ENCODE results near the gene ILDR1. TPM values are rescaled to one million over a fixed set of nuclear protein-coding genes. Genes with fewer than 3 reads are reported as not detected.

Gene ILDR1
- polyA plus RNA-seq (2012; ENCODE audit: insufficient read depth, insufficient read length, low read depth): 0.29 TPM

DNA sequence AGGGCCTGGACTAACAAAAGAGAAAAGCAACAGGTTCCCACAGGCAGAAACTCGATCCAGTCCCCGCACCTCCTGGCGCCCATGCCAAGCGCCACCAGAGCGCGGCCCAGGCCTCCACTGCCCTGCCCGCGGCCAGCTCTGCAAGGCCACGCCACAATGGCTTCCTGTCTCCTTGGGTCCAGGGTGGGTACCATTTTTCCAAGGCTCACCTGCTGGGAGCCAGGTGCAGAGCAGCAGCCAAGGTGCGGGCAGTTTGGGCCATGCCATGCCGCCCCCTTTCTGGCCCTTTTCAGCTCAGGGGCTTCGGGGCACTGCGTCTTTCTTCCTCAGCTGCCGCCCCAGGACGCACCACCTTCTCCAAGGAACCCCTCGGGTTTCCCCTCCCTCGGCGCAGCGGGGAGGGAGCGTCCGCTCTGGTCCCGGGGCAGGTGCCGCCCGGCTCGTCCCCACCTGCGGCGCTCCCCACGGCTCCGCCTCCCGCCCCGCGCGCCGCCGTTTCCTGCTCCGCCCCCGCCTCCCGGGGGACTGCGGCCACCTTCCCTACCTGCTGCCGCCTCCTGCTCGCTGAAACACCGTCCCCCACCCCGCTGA lies at the start of gene ILDR1:
Gene ILDR1, minus strand, starts transcription at position 437 of the 591 bp plus-strand sequence. Its CDS starts 170 bp downstream, at position 267.
- Histone ChIP-seq H3K36me3 (no peaks in the 10 kb centered on the region), H3K4me1 (no peaks in the 10 kb centered on the region), H3K9me3 (no peaks in the 10 kb centered on the region), H3K27me3 (peaks cover 15% of the 10 kb centered on the region), H3K4me3 (ENCODE audit: low read depth, low read length) (no peak within 1 kb of the TSS)
- no peak for DNase-seq
- TF ChIP-seq, protein P1, sequence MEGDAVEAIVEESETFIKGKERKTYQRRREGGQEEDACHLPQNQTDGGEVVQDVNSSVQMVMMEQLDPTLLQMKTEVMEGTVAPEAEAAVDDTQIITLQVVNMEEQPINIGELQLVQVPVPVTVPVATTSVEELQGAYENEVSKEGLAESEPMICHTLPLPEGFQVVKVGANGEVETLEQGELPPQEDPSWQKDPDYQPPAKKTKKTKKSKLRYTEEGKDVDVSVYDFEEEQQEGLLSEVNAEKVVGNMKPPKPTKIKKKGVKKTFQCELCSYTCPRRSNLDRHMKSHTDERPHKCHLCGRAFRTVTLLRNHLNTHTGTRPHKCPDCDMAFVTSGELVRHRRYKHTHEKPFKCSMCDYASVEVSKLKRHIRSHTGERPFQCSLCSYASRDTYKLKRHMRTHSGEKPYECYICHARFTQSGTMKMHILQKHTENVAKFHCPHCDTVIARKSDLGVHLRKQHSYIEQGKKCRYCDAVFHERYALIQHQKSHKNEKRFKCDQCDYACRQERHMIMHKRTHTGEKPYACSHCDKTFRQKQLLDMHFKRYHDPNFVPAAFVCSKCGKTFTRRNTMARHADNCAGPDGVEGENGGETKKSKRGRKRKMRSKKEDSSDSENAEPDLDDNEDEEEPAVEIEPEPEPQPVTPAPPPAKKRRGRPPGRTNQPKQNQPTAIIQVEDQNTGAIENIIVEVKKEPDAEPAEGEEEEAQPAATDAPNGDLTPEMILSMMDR (IDR thresholded peaks at IDR 0.05; ENCODE audit: low read depth, low read length): no peak

DNA sequence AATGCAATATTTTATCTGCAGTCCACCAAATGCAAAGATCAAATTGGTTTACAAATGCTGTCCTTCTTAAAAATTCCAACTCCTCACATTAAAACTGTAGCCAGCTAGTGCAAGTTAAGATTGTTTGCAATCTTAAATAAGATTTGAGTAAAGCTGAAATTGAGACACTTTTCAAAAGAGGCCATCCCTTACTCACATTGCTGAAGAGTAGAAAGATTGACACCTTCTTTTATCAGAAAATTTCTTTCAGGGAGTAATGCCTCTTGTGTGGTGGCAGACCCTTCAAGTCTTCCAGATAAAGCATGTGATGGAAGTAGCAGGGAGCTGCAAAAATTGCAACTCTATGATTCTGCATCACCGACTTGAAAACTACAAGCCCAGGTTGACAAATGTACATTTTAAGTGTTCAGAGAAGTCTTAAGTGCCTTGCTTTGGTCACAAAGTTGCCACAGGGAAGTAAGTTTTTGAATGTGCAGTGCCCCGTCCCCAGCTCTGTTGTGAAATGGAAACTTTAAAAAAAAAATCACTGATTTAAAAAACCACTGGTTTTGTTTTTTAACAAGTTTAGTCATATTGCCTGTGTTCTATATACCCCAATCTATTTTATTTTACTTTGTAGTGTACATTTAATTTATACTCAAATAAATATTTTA lies 45.7 kb upstream of the ILDR1 start:
- no peak for DNase-seq
- Histone ChIP-seq H3K9me3 (no peaks in the 10 kb centered on the region), H3K4me3 (ENCODE audit: low read depth, low read length) (no peak overlapping the region), H3K27me3 (no peaks in the 10 kb centered on the region; the same call in 1 of the 2 replicates), H3K4me1 (no peaks in the 10 kb centered on the region), H3K36me3 (no peaks in the 10 kb centered on the region)
- TF ChIP-seq, protein P1 (IDR thresholded peaks at IDR 0.05; ENCODE audit: low read depth, low read length): no peak

DNA sequence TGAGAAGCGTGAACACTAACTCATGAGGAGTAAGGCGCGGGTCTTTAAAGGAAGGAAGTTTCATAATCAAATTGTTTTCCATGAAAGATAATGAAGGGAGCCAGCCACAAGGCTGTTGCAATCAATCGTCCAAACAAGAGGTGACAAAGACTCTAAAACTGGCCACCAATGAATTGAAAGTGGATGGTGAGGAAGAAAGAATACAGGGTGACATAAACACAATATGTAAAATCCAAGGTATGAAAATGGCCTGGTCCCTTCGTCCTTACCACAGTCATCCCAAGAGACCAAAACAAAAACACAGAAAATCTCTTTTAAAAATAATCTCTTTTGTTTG lies 45.1 kb upstream of the ILDR1 start:
- Histone ChIP-seq H3K27me3 (no peaks in the 10 kb centered on the region; the same call in 1 of the 2 replicates), H3K4me3 (ENCODE audit: low read depth, low read length) (no peak overlapping the region), H3K9me3 (no peaks in the 10 kb centered on the region), H3K4me1 (no peaks in the 10 kb centered on the region), H3K36me3 (no peaks in the 10 kb centered on the region)
- TF ChIP-seq, protein P1 (IDR thresholded peaks at IDR 0.05; ENCODE audit: low read depth, low read length): no peak
- DNase-seq: no peak

DNA sequence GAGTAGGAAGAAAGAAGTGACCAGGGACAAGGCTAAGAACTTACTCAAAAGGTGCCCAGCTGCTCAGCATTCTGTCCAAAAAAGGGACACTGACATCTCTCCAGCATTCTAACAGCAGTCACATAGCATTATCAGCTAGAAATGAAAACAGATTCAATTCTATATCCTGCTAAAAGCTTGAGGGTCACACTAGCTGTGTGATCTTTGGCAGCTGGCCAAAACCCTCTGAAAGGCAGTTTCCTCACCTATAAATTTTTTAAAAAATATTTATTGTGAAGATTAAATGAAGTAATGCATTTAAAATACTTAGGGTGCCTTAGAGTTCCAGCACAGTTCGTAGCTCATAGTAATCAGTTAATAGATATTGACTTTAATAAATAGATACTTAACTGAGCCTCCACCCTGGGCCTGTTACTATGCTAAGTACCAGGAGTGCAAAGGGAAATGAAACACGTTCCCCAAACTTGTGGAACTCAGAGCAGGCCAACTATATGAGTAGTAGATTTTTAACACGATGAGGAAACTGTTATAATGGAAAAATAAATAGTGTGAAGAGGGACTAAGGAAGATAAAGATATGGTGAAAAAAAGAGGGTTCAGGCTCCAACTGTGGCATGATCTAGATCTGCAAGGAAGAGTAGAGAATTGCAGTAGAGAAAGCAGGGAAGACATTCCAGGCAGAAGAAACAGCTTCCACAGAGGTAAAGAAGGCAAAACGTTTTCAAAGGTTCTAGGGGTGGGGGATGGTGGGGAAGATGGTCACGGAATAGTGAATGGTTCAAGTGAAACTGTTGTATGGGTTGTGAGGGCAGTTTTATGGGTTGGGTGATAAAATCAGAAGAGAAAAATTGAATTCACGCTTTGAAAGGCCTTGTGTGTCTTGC lies 44.5 kb upstream of the ILDR1 start:
- H3K4me1 ChIP-seq: no peaks in the 10 kb centered on the region
- H3K36me3 ChIP-seq: no peaks in the 10 kb centered on the region
- no peaks in the 10 kb centered on the region; the same call in 1 of the 2 replicates for H3K27me3 ChIP-seq
- no peak overlapping the region for H3K4me3 ChIP-seq (ENCODE audit: low read depth, low read length)
- TF ChIP-seq, protein P1 (IDR thresholded peaks at IDR 0.05; ENCODE audit: low read depth, low read length): no peak
- DNase-seq: no peak
- H3K9me3 ChIP-seq: no peaks in the 10 kb centered on the region

DNA sequence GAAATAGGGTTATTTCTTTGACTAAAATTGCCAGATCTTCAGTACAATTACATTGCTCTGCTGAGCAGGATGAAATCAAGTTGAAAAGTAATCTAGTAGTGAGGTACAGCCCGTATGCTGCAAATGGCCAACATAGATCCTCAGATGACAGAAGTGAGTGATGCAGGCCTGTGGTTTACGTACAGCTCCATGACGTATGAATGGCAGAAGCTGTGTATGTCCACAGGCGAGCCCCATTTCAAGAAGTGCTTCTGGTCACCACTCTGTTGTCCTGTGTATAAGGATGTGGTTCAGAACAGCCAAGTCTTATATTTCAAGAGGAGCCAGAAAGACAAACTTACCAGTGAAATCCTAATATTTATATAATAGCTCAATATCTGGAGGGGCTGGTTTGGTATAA lies 42.3 kb upstream of the ILDR1 start:
- DNase-seq: no peak
- Histone ChIP-seq H3K4me1 (no peaks in the 10 kb centered on the region), H3K4me3 (ENCODE audit: low read depth, low read length) (no peak overlapping the region), H3K27me3 (no peaks in the 10 kb centered on the region; the same call in 1 of the 2 replicates), H3K36me3 (no peaks in the 10 kb centered on the region), H3K9me3 (no peaks in the 10 kb centered on the region)
- TF ChIP-seq, protein P1 (IDR thresholded peaks at IDR 0.05; ENCODE audit: low read depth, low read length): no peak
